ENCODE data around the gene EYS. TPM values are rescaled to one million over a fixed set of nuclear protein-coding genes. Genes with fewer than 3 reads are reported as not detected.

EYS gene
- total and polyA plus RNA-seq, 2 of the 13 experiments (the other 11 are each of a cell fraction or from before 2014, with no cell fraction given) = 0.04 to 0.07 TPM

- TF ChIP-seq KIAA2018 (CRISPR knock-in tag; IDR thresholded peaks at IDR 0.05; ENCODE audit: borderline replicate concordance) (no peak), ZNF354B (CRISPR knock-in tag; IDR thresholded peaks at IDR 0.05) (no peak), SPEN (CRISPR knock-in tag; IDR thresholded peaks at IDR 0.05; ENCODE audit: low read depth) (no peak), DPF2 (CRISPR knock-in tag; IDR thresholded peaks at IDR 0.05; ENCODE audit: borderline replicate concordance, low read depth) (peak; percentile 63; the same call in 1 of the 2 replicates), HNF4A (CRISPR knock-in tag; IDR thresholded peaks at IDR 0.05) (peak; percentile 49; the same call in 1 of the 2 replicates), HMGA1 (CRISPR knock-in tag; conservative IDR thresholded peaks at IDR 0.05) (no peak), ZMYM2 (CRISPR knock-in tag; IDR thresholded peaks at IDR 0.05) (no peak), ZNF775 (CRISPR knock-in tag; IDR thresholded peaks at IDR 0.05; ENCODE audit: borderline replicate concordance) (no peak), USF2 (IDR thresholded peaks at IDR 0.05; ENCODE audit: low read depth, low read length) (no peak), USF2 (CRISPR knock-in tag; IDR thresholded peaks at IDR 0.05; ENCODE audit: borderline replicate concordance) (no peak), ZNF878 (CRISPR knock-in tag; IDR thresholded peaks at IDR 0.05) (0 out of 2 replicates have a peak, but pooled peaks have one; percentile 37), ZNF564 (CRISPR knock-in tag; IDR thresholded peaks at IDR 0.05) (no peak), ZNF7 (CRISPR knock-in tag; IDR thresholded peaks at IDR 0.05) (no peak), RAD51 (IDR thresholded peaks at IDR 0.05; ENCODE audit: borderline replicate concordance) (no peak), ZNF280B (CRISPR knock-in tag; IDR thresholded peaks at IDR 0.05; ENCODE audit: borderline replicate concordance) (no peak), SP2 (CRISPR knock-in tag; IDR thresholded peaks at IDR 0.05) (no peak), CENPX (CRISPR knock-in tag; IDR thresholded peaks at IDR 0.05) (no peak), NFIB (CRISPR knock-in tag; IDR thresholded peaks at IDR 0.05; ENCODE audit: borderline replicate concordance) (no peak)
Measured at GRCh38 chr6:63941747-63942470, 1765.1 kb downstream of the EYS start (continued).

Measured in HepG2 (cell line).